OCI-LY1 (cell line): ENCODE measurements around the gene SYNJ1.
"Not testable (repeated sequence)": the region's sequence is repeated elsewhere in the genome, so short reads cannot be mapped to it uniquely, and the experiment has no call there.

ENCODE experiments used
- CTCF ChIP-seq: fragments of 200-600 bp; sonication (generic), shearing (Covaris generic); IDR thresholded peaks from 2 replicates; pipeline ENCODE4 v1.5.1; 2017; ENCODE audit warnings: mild to moderate bottlenecking, antibody characterized with exemption, low read length, moderate library complexity, mixed read lengths
- EZH2 ChIP-seq: fragments of 200-600 bp; sonication (generic), shearing (Covaris generic); IDR thresholded peaks from 2 replicates; pipeline ENCODE4 v1.8.0; 2017; ENCODE audit warnings: borderline replicate concordance, mixed run types, mild to moderate bottlenecking, antibody characterized with exemption, low read length, moderate library complexity, mixed read lengths

GRCh38 chr21:32661026-32661782, 66.6 kb downstream of the SYNJ1 start:
- not testable (repeated sequence) for TF ChIP-seq CTCF, EZH2
